HEK293 (cell line): ENCODE measurements around the gene ACSM6.

Source experiments
- CTCF ChIP-seq: fragments of 450-650 bp; formaldehyde crosslinking; IDR thresholded peaks from 2 replicates; pipeline ENCODE4 v1.5.1; 2016; ENCODE audit warnings: missing biosample characterization, missing genetic modification characterization
- REST ChIP-seq: fragments of 450-650 bp; formaldehyde crosslinking; IDR thresholded peaks from 2 replicates; pipeline ENCODE4 v1.5.1; 2016; ENCODE audit warnings: missing biosample characterization, missing genetic modification characterization
- ZNF280D ChIP-seq: fragments of 450-650 bp; formaldehyde crosslinking; IDR thresholded peaks from 2 replicates; pipeline ENCODE4 v1.5.1; 2016; ENCODE audit warnings: missing biosample characterization, missing genetic modification characterization
- ZNF423 ChIP-seq: fragments of 450-650 bp; formaldehyde crosslinking; IDR thresholded peaks from 2 replicates; pipeline ENCODE4 v1.5.1; 2016; ENCODE audit warnings: missing biosample characterization, missing genetic modification characterization
- ZNF514 ChIP-seq: fragments of 450-650 bp; formaldehyde crosslinking; IDR thresholded peaks from 2 replicates; pipeline ENCODE4 v1.5.1; 2016; ENCODE audit warnings: missing biosample characterization, missing genetic modification characterization
- ZNF629 ChIP-seq: fragments of 450-650 bp; formaldehyde crosslinking; IDR thresholded peaks from 2 replicates; pipeline ENCODE4 v1.5.1; 2017; ENCODE audit warnings: missing biosample characterization, missing genetic modification characterization

GRCh38 chr10:95201736-95202135 is 7.7 kb downstream of the ACSM6 start:
- TF ChIP-seq CTCF (tag by site-specific recombination) (no peak), REST (tag by site-specific recombination) (no peak), ZNF423 (tag by site-specific recombination) (no peak), ZNF514 (tag by site-specific recombination) (no peak), ZNF629 (tag by site-specific recombination) (no peak), ZNF280D (tag by site-specific recombination) (no peak)
